HEK293 (cell line): ENCODE results near the gene TATDN2.

Experiments used
- CTCF ChIA-PET: fragments of 350-600 bp; formaldehyde crosslinking; extraction: SDS; loops from one replicate; lab custom pipeline; 2021; ENCODE audit warnings: antibody characterized with exemption; lab: Yijun Ruan, JAX
- POLR2A ChIA-PET: fragments of 300-600 bp; formaldehyde crosslinking; extraction: SDS; loops from one replicate; lab custom pipeline; 2020; ENCODE audit warnings: antibody characterized with exemption, inconsistent platforms; lab: Yijun Ruan, JAX
- H3K27ac ChIP-seq: fragments of 200-500 bp; sonication (Bioruptor generic); 2 replicates; pipeline ENCODE4 v1.5.1; 2014; ENCODE audit warnings: low read depth, low read length, control low read depth, inconsistent platforms; ENCODE audit errors: extremely low read depth
- H3K36me3 ChIP-seq, 2 experiments: fragments of 200-500 bp in 1 of 2; sonication (Bioruptor generic) in 1 of 2; 1 replicate in 1 of 2; 2 replicates in 1 of 2; pipeline ENCODE4 v1.5.1; 2014 to 2017; ENCODE audit warnings: inconsistent platforms in 2 of 2, low read length in 2 of 2; ENCODE audit not compliant: control insufficient read depth in 2 of 2, insufficient read depth in 1 of 2
- H3K4me1 ChIP-seq: fragments of 200-500 bp; sonication (Bioruptor generic); 2 replicates; pipeline ENCODE4 v1.5.1; 2014; ENCODE audit warnings: mild to moderate bottlenecking, low read length, inconsistent platforms; ENCODE audit not compliant: control insufficient read depth, insufficient read depth
- H3K4me3 ChIP-seq: 2 replicates; pipeline ENCODE4 v1.5.1; 2011; ENCODE audit warnings: low read depth, mild to moderate bottlenecking, control low read depth, low read length, moderate library complexity
- H3K9me3 ChIP-seq: fragments of 200-500 bp; sonication (Bioruptor generic); 2 replicates; pipeline ENCODE4 v1.5.1; 2014; ENCODE audit warnings: low read depth, low read length, inconsistent platforms; ENCODE audit not compliant: control insufficient read depth, insufficient read depth
- KLF8 ChIP-seq: fragments of 450-650 bp; formaldehyde crosslinking; IDR thresholded peaks from 2 replicates; pipeline ENCODE4 v1.5.1; 2016; ENCODE audit warnings: missing biosample characterization, missing genetic modification characterization
- KLF9 ChIP-seq: fragments of 450-650 bp; formaldehyde crosslinking; IDR thresholded peaks from 2 replicates; pipeline ENCODE4 v1.5.1; 2016; ENCODE audit warnings: missing biosample characterization, missing genetic modification characterization, low read depth
- SETDB1 ChIP-seq: IDR thresholded peaks from one replicate; pipeline ENCODE4 v1.6.1; 2017; ENCODE audit warnings: mild to moderate bottlenecking, low read length, moderate library complexity, mixed read lengths; ENCODE audit not compliant: insufficient read length
- YY1 ChIP-seq: fragments of 450-650 bp; formaldehyde crosslinking; IDR thresholded peaks from 2 replicates; pipeline ENCODE4 v1.5.1; 2018; ENCODE audit warnings: missing biosample characterization, missing genetic modification characterization
- ZEB2 ChIP-seq: fragments of 450-650 bp; formaldehyde crosslinking; IDR thresholded peaks from 2 replicates; pipeline ENCODE4 v1.5.1; 2016; ENCODE audit warnings: missing biosample characterization, missing genetic modification characterization
- ZFP3 ChIP-seq: fragments of 450-650 bp; formaldehyde crosslinking; IDR thresholded peaks from 2 replicates; pipeline ENCODE4 v1.5.1; 2016; ENCODE audit warnings: low read depth, missing biosample characterization, missing genetic modification characterization
- ZNF155 ChIP-seq: fragments of 450-650 bp; formaldehyde crosslinking; IDR thresholded peaks from 2 replicates; pipeline ENCODE4 v1.5.1; 2016; ENCODE audit warnings: missing biosample characterization, missing genetic modification characterization
- ZNF184 ChIP-seq: fragments of 450-650 bp; IDR thresholded peaks from 2 replicates; pipeline ENCODE4 v1.5.1; 2018; ENCODE audit warnings: missing biosample characterization, mild to moderate bottlenecking, missing genetic modification characterization
- ZNF2 ChIP-seq: fragments of 450-650 bp; formaldehyde crosslinking; IDR thresholded peaks from 2 replicates; pipeline ENCODE4 v1.5.1; 2016; ENCODE audit warnings: missing biosample characterization, missing genetic modification characterization
- ZNF335 ChIP-seq: fragments of 450-650 bp; formaldehyde crosslinking; conservative IDR thresholded peaks from 2 replicates; pipeline ENCODE4 v1.5.1; 2016; ENCODE audit warnings: missing biosample characterization, missing genetic modification characterization
- ZNF404 ChIP-seq: fragments of 450-650 bp; formaldehyde crosslinking; IDR thresholded peaks from 2 replicates; pipeline ENCODE4 v1.5.1; 2017; ENCODE audit warnings: missing biosample characterization, missing genetic modification characterization
- ZNF610 ChIP-seq: fragments of 450-650 bp; formaldehyde crosslinking; IDR thresholded peaks from 2 replicates; pipeline ENCODE4 v1.5.1; 2016; ENCODE audit warnings: missing biosample characterization, missing genetic modification characterization, borderline replicate concordance
- ZNF664 ChIP-seq: fragments of 450-650 bp; formaldehyde crosslinking; IDR thresholded peaks from 2 replicates; pipeline ENCODE4 v1.5.1; 2016; ENCODE audit warnings: missing biosample characterization, missing genetic modification characterization
- ZNF747 ChIP-seq: fragments of 450-650 bp; formaldehyde crosslinking; IDR thresholded peaks from 2 replicates; pipeline ENCODE4 v1.5.1; 2016; ENCODE audit warnings: missing biosample characterization, missing genetic modification characterization
- ZXDB ChIP-seq: fragments of 450-650 bp; formaldehyde crosslinking; IDR thresholded peaks from 2 replicates; pipeline ENCODE4 v1.5.1; 2016; ENCODE audit warnings: missing biosample characterization, missing genetic modification characterization
- TF ChIP-seq, protein P1 (sequence below): fragments of 450-650 bp; formaldehyde crosslinking; IDR thresholded peaks from 2 replicates; pipeline ENCODE4 v1.5.1; 2017; ENCODE audit warnings: missing biosample characterization, missing genetic modification characterization
- TF ChIP-seq, protein P2 (sequence below): fragments of 450-650 bp; formaldehyde crosslinking; IDR thresholded peaks from 2 replicates; pipeline ENCODE4 v1.5.0; 2017; ENCODE audit warnings: missing biosample characterization, missing genetic modification characterization, borderline replicate concordance
- TF ChIP-seq, protein P3 (sequence below): fragments of 450-650 bp; formaldehyde crosslinking; IDR thresholded peaks from 2 replicates; pipeline ENCODE4 v1.5.1; 2016; ENCODE audit warnings: missing biosample characterization, missing genetic modification characterization
- TF ChIP-seq, protein P4 (sequence below): fragments of 450-650 bp; formaldehyde crosslinking; IDR thresholded peaks from 2 replicates; pipeline ENCODE4 v1.5.1; 2017; ENCODE audit warnings: missing biosample characterization, missing genetic modification characterization
- TF ChIP-seq, protein P5 (sequence below): fragments of 450-650 bp; formaldehyde crosslinking; IDR thresholded peaks from 2 replicates; pipeline ENCODE4 v1.5.1; 2016; ENCODE audit warnings: missing biosample characterization, missing genetic modification characterization

TATDN2 gene

DNA sequence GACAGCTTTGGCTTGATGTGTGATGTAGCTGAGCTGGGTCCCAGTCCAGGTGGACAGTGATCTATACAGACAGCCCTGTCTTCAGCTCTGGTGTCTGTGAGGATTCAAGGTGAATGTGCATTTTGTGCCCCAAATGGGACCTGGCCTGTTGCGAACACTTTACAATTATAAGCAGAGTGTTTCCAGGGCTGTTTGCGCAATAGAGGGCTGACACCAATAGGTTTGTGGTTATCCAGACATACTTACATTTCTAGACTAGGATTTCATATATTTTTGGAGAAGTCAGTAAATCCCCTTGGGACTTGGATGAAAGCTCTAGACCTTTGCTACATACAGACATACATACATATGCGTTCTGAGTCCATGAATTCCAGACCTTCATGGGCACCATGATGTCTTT lies 4.2 kb upstream of the TATDN2 start (continued):
- TF ChIP-seq, protein P1, sequence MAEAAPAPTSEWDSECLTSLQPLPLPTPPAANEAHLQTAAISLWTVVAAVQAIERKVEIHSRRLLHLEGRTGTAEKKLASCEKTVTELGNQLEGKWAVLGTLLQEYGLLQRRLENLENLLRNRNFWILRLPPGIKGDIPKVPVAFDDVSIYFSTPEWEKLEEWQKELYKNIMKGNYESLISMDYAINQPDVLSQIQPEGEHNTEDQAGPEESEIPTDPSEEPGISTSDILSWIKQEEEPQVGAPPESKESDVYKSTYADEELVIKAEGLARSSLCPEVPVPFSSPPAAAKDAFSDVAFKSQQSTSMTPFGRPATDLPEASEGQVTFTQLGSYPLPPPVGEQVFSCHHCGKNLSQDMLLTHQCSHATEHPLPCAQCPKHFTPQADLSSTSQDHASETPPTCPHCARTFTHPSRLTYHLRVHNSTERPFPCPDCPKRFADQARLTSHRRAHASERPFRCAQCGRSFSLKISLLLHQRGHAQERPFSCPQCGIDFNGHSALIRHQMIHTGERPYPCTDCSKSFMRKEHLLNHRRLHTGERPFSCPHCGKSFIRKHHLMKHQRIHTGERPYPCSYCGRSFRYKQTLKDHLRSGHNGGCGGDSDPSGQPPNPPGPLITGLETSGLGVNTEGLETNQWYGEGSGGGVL (tag by site-specific recombination), result no peak
- TF ChIP-seq, protein P2, sequence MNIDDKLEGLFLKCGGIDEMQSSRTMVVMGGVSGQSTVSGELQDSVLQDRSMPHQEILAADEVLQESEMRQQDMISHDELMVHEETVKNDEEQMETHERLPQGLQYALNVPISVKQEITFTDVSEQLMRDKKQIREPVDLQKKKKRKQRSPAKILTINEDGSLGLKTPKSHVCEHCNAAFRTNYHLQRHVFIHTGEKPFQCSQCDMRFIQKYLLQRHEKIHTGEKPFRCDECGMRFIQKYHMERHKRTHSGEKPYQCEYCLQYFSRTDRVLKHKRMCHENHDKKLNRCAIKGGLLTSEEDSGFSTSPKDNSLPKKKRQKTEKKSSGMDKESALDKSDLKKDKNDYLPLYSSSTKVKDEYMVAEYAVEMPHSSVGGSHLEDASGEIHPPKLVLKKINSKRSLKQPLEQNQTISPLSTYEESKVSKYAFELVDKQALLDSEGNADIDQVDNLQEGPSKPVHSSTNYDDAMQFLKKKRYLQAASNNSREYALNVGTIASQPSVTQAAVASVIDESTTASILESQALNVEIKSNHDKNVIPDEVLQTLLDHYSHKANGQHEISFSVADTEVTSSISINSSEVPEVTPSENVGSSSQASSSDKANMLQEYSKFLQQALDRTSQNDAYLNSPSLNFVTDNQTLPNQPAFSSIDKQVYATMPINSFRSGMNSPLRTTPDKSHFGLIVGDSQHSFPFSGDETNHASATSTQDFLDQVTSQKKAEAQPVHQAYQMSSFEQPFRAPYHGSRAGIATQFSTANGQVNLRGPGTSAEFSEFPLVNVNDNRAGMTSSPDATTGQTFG (tag by site-specific recombination), result no peak
- TF ChIP-seq ZNF155 (tag by site-specific recombination), result no peak
- no peak for TF ChIP-seq ZFP3 (tag by site-specific recombination)
- TF ChIP-seq KLF8 (tag by site-specific recombination), result no peak
- TF ChIP-seq KLF9, result no peak

DNA sequence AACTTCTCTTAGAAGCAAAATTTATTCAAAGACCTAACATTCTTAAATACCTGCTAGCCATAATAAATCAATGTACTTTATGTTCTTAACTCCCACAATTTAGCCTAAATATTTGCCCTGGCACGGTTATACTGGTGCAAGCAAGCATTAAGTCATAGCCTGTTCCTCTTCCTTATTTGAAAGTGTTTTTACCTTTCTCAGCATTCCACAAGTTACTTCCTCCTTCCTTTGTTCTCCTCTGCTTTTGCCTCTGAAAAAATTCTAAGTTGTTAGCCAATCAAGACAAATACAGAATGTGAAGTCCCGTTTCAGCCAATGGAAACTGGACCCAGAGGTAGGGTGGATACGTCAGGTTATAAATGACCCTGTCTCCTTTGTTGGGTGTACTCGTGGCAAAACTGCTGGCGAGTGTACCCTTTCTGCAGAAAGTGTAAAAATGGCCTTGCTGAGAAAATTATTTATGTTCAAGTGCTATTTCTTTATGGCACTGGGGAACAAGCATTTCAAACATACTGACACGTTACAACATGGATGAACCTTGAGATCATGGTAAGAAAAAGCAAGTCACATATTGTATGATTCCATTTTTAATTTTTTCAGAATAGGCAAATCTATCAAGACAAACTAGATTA lies 3.1 kb upstream of the TATDN2 start:
- ChIA-PET POLR2A (no interaction called here), CTCF (interaction anchor here (0.6 kb wide), 1 partner anchor 464 kb away, joined by 3 read pairs; no protein-coding TSS in a partner anchor)
- Histone ChIP-seq H3K4me3 (no peak overlapping the region), H3K9me3 (no peaks in the 10 kb centered on the region), H3K4me1 (no peaks in the 10 kb centered on the region), H3K27ac (no peak overlapping the region), H3K36me3 (peaks cover 0 to 6% of the 10 kb centered on the region in 2 experiments; a peak in 1 of 3 replicates)
- TF ChIP-seq ZNF184 (no peak), ZNF610 (tag by site-specific recombination) (no peak), ZNF404 (tag by site-specific recombination) (no peak), SETDB1 (peak; percentile 94), ZNF747 (no peak)

DNA sequence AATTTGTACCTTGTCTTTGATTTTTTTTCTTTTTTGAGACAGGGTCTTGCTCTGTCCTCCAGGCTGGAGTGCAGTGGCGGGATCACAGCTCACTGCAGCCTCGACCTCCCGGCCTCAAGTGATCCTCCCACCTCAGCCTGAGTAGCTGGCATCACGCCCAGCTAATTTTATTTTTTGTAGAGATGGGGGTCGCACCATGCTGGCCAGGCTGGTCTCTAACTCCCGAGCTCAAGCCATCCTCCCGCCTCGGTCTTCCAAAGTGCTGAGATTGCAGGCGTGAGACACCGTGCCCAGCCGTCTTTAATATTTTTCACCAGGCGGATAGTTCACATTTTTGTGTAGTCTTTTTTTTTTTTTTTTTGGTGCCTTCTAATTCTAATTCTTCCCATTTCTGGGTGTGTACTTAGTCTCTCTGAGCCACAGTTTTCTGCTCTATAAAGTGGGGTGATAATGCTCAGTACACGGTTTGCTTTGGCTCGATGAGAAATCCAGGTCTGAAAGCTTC lies 528 bp upstream of the TATDN2 start:
- Histone ChIP-seq H3K4me3 (peak overlapping the region; percentile 81), H3K27ac (no peak overlapping the region; the same call in 1 of the 2 replicates), H3K4me1 (no peaks in the 10 kb centered on the region), H3K9me3 (no peaks in the 10 kb centered on the region), H3K36me3 (peaks cover 4 to 24% of the 10 kb centered on the region in 2 experiments; a peak in 2 of 3 replicates)
- ChIA-PET POLR2A (interaction anchor here (0.5 to 1.6 kb wide), 14 partner anchors 8 to 1776 kb away, joined by 3 to 9 read pairs (median 4); partner anchors contain the start of genes ARPC4, BRPF1, SEC13 and TADA3), CTCF (interaction anchor here (1.0 kb wide), 1 partner anchor 16 kb away, joined by 3 read pairs; no protein-coding TSS in a partner anchor)
- TF ChIP-seq ZEB2 (tag by site-specific recombination) (peak; percentile 71; the same call in 1 of the 2 replicates), YY1 (tag by site-specific recombination) (no peak), ZNF155 (tag by site-specific recombination) (no peak), ZNF2 (peak; percentile 63), ZNF664 (tag by site-specific recombination) (peak; percentile 91), ZNF335 (tag by site-specific recombination) (peak; percentile 90), ZXDB (tag by site-specific recombination) (0 out of 2 replicates have a peak, but pooled peaks have one; percentile 34)
- TF ChIP-seq, protein P3, sequence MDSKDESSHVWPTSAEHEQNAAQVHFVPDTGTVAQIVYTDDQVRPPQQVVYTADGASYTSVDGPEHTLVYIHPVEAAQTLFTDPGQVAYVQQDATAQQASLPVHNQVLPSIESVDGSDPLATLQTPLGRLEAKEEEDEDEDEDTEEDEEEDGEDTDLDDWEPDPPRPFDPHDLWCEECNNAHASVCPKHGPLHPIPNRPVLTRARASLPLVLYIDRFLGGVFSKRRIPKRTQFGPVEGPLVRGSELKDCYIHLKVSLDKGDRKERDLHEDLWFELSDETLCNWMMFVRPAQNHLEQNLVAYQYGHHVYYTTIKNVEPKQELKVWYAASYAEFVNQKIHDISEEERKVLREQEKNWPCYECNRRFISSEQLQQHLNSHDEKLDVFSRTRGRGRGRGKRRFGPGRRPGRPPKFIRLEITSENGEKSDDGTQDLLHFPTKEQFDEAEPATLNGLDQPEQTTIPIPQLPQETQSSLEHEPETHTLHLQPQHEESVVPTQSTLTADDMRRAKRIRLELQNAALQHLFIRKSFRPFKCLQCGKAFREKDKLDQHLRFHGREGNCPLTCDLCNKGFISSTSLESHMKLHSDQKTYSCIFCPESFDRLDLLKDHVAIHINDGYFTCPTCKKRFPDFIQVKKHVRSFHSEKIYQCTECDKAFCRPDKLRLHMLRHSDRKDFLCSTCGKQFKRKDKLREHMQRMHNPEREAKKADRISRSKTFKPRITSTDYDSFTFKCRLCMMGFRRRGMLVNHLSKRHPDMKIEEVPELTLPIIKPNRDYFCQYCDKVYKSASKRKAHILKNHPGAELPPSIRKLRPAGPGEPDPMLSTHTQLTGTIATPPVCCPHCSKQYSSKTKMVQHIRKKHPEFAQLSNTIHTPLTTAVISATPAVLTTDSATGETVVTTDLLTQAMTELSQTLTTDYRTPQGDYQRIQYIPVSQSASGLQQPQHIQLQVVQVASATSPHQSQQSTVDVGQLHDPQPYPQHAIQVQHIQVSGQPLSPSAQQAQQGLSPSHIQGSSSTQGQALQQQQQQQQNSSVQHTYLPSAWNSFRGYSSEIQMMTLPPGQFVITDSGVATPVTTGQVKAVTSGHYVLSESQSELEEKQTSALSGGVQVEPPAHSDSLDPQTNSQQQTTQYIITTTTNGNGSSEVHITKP (tag by site-specific recombination), result peak; percentile 80
- TF ChIP-seq, protein P4, sequence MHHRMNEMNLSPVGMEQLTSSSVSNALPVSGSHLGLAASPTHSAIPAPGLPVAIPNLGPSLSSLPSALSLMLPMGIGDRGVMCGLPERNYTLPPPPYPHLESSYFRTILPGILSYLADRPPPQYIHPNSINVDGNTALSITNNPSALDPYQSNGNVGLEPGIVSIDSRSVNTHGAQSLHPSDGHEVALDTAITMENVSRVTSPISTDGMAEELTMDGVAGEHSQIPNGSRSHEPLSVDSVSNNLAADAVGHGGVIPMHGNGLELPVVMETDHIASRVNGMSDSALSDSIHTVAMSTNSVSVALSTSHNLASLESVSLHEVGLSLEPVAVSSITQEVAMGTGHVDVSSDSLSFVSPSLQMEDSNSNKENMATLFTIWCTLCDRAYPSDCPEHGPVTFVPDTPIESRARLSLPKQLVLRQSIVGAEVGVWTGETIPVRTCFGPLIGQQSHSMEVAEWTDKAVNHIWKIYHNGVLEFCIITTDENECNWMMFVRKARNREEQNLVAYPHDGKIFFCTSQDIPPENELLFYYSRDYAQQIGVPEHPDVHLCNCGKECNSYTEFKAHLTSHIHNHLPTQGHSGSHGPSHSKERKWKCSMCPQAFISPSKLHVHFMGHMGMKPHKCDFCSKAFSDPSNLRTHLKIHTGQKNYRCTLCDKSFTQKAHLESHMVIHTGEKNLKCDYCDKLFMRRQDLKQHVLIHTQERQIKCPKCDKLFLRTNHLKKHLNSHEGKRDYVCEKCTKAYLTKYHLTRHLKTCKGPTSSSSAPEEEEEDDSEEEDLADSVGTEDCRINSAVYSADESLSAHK (tag by site-specific recombination), result no peak
- TF ChIP-seq, protein P5, sequence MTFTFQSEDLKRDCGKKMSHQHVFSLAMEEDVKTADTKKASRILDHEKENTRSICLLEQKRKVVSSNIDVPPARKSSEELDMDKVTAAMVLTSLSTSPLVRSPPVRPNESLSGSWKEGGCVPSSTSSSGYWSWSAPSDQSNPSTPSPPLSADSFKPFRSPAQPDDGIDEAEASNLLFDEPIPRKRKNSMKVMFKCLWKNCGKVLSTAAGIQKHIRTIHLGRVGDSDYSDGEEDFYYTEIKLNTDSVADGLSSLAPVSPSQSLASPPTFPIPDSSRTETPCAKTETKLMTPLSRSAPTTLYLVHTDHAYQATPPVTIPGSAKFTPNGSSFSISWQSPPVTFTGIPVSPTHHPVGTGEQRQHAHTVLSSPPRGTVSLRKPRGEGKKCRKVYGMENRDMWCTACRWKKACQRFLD (tag by site-specific recombination), result no peak
